ENCODE measurements around the gene ZIC2.

DNA sequence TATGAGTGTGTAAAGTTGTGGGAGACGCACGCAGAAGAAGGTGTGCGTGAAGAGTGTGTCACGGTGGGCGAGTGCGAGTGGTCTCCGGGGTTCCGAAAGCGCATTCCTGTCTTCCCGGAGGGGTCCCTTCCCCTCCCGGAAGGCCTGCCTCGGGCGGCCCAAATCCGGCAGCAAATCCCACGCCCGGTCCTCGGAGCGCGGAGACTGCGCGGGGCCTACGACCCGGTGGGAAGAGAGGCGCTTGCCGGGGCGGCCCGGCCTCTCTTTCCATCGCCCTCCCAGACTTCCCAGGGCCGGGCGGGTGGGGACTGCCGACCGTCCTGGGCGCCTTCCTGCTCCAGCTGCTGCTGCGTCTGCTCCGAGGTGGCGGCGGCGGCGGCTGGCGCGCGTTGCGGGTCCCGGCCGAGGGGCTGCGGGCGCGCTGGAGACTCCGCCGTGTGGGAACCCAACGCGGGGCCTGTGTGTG, 12.1 kb upstream of the ZIC2 start:
- no peak for TF ChIP-seq POLR2A (IDR thresholded peaks at IDR 0.05; ENCODE audit: borderline replicate concordance, extremely low read depth, insufficient read depth, insufficient read length)
- TF ChIP-seq, protein P1, sequence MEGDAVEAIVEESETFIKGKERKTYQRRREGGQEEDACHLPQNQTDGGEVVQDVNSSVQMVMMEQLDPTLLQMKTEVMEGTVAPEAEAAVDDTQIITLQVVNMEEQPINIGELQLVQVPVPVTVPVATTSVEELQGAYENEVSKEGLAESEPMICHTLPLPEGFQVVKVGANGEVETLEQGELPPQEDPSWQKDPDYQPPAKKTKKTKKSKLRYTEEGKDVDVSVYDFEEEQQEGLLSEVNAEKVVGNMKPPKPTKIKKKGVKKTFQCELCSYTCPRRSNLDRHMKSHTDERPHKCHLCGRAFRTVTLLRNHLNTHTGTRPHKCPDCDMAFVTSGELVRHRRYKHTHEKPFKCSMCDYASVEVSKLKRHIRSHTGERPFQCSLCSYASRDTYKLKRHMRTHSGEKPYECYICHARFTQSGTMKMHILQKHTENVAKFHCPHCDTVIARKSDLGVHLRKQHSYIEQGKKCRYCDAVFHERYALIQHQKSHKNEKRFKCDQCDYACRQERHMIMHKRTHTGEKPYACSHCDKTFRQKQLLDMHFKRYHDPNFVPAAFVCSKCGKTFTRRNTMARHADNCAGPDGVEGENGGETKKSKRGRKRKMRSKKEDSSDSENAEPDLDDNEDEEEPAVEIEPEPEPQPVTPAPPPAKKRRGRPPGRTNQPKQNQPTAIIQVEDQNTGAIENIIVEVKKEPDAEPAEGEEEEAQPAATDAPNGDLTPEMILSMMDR (IDR thresholded peaks at IDR 0.05 in 2 of 3, conservative IDR thresholded peaks at IDR 0.05 in 1 of 3; ENCODE audit: borderline replicate concordance in 1 of 3, insufficient read depth in 1 of 3, low read depth in 2 of 3, low read length in 2 of 3): no peak
- no peak for TF ChIP-seq SP1 (IDR thresholded peaks at IDR 0.05; ENCODE audit: low read depth)
- no peak for TF ChIP-seq TCF7L2 (IDR thresholded peaks at IDR 0.05; ENCODE audit: borderline replicate concordance, extremely low read depth, insufficient read depth, insufficient read length)
- no peak for TF ChIP-seq CEBPB (IDR thresholded peaks at IDR 0.05; ENCODE audit: low read depth)
- TF ChIP-seq, protein P2, sequence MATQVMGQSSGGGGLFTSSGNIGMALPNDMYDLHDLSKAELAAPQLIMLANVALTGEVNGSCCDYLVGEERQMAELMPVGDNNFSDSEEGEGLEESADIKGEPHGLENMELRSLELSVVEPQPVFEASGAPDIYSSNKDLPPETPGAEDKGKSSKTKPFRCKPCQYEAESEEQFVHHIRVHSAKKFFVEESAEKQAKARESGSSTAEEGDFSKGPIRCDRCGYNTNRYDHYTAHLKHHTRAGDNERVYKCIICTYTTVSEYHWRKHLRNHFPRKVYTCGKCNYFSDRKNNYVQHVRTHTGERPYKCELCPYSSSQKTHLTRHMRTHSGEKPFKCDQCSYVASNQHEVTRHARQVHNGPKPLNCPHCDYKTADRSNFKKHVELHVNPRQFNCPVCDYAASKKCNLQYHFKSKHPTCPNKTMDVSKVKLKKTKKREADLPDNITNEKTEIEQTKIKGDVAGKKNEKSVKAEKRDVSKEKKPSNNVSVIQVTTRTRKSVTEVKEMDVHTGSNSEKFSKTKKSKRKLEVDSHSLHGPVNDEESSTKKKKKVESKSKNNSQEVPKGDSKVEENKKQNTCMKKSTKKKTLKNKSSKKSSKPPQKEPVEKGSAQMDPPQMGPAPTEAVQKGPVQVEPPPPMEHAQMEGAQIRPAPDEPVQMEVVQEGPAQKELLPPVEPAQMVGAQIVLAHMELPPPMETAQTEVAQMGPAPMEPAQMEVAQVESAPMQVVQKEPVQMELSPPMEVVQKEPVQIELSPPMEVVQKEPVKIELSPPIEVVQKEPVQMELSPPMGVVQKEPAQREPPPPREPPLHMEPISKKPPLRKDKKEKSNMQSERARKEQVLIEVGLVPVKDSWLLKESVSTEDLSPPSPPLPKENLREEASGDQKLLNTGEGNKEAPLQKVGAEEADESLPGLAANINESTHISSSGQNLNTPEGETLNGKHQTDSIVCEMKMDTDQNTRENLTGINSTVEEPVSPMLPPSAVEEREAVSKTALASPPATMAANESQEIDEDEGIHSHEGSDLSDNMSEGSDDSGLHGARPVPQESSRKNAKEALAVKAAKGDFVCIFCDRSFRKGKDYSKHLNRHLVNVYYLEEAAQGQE (IDR thresholded peaks at IDR 0.05; ENCODE audit: low read depth): no peak
- TF ChIP-seq ZFX (IDR thresholded peaks at IDR 0.05): peak; percentile 25; the same call in 1 of the 2 replicates
- no peak for TF ChIP-seq EZH2 (IDR thresholded peaks at IDR 0.05)

Data from HCT116 (cell line).